ENCODE results near the gene HRAS.
"Not testable (repeated sequence)": the region's sequence is repeated elsewhere in the genome, so short reads cannot be mapped to it uniquely, and the experiment has no call there.

HRAS gene

DNA sequence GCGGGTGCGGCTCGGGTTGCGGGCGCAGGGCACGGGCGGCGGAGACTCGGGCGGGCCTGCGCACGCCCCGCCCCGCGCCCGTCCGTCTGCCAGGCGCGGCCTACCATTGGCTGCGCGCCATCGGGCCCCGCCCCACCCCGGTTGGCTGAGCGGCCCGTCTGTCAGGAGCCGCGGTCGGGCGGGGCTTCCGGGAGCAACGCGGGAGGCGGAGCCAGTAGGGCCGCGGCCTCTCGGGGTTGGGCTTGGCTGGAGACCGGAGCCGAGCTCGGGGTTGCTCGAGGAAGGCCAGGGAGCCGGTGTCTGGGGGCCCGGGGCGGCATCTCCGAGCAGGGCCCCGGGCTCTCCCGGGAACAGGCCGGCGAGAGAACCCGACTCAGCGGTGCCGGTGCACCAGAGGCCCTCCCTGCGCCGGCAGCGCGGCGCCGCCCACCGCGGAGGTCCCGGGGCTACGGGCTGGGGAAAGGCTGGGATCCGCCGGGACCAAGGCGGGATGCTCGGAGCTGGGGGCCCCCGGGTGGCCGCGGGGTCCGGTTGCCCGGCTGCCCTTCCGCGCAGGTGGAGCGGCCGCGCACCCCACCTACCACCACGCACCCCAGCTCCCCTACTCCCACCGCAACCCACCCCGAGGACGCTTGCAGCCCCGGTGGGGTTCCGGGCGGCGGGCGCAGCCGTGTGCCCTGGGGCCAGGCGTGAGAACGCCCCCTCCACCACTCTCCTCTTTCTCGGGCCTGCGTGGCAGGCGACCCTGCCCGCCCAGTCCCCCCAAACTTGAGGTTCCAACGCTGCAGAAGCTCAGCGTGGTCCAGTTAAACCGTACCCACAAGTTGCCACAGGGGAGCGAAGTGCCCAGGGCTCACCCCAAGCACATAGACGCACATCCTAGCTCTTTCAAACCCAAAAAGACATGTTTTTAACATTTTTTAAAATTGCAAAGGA is at the start of gene HRAS:
Gene HRAS, minus strand, starts transcription at position 58 of the 936 bp plus-strand sequence.
- DNase-seq: peak; percentile 82

DNA sequence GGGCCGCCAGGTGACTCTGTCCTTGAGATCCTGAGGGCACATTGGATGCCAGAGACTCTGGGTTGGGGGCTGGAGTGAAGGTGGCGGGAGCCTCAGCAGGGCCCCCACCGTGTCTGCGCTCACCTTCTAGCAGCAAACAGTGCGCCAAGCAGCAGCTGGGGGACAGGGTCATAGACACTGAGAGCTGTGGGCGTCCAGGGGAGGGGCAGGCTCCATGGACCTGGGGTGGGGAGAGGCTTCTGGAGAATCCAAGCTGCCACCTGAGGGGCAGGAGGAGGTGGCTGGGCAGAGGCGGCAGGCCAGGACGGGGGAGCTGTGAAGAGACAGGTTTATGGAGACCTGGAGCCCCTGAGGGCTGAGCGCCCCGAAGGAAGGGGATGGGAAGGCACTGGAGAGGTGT is 48.9 kb upstream of the HRAS start:
- DNase-seq: no peak

DNA sequence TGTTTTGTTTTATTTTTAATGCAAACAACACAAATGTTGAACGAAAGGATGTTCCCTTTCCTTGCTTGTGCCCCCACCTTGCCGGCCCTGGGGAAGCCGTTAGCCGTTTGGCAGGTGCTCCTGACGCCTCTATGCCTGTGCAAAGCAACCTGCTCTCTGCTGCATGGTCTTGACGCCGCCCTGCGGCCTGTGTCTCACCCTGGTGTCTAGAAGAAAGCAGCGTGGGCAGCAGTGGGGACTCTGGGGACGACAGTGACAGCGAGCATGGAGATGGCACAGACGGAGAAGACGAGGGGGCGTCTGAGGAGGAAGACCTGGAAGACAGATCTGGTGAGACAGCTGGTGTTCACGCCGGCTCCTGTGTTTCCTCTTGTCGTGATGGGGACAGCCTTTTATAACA is 46.4 kb upstream of the HRAS start:
- DNase-seq: no peak

DNA sequence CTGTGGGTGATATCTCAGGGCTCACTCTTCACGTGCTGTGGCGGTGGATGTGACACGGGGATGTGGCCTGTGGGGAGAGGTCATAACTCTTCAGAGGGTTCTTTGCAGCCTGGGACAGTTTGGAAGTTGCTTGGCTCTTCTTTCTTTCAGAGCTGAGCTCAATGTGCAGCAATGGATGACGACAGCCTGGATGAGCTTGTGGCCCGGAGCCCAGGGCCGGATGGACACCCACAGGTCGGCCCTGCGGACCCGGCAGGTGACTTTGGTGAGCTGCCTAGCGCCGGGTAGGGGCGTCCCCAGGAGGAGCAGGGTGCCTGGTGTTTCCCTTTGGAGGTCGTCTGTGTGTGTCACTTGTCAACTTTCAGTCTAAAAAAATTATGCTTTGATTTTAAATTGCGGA is 46.0 kb upstream of the HRAS start:
- no peak for DNase-seq

DNA sequence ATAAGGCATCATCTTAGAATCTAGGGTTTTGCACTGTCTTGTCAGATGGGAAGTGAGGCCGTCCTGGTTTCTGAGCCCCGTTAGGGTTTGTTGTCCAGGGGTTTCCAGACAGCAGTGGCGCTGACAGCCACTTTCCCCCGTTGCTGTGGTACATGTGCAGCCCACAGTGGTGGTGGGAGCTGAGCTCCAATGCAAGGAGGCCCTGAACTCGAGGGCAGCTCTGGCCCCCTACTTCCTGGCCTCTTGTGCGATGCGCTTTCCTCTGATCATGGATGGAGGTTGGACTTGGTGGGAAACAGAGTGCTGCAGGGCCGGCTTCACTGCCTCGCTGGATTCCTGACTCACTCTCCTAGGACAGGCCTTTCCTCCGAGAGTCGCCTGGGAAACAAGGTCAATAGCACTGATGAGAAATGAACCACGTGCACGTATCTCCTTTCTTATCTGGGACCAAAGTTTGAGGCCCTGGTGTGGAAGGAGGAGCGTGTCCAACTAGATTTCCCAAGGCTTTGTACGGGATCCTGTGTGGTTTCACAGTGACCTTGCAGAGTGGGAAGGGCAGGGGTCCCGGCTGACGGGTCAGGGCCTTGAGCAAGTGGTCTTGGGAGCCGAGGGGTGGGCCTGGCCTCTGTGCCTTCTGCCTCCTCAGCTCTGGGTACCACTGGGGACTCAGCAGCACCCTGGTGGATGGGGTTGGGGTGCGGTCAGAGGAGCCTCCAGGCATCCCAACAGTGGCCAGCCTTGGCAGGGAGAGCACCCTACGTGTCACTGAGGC is 44.6 kb upstream of the HRAS start:
- no peak for DNase-seq

DNA sequence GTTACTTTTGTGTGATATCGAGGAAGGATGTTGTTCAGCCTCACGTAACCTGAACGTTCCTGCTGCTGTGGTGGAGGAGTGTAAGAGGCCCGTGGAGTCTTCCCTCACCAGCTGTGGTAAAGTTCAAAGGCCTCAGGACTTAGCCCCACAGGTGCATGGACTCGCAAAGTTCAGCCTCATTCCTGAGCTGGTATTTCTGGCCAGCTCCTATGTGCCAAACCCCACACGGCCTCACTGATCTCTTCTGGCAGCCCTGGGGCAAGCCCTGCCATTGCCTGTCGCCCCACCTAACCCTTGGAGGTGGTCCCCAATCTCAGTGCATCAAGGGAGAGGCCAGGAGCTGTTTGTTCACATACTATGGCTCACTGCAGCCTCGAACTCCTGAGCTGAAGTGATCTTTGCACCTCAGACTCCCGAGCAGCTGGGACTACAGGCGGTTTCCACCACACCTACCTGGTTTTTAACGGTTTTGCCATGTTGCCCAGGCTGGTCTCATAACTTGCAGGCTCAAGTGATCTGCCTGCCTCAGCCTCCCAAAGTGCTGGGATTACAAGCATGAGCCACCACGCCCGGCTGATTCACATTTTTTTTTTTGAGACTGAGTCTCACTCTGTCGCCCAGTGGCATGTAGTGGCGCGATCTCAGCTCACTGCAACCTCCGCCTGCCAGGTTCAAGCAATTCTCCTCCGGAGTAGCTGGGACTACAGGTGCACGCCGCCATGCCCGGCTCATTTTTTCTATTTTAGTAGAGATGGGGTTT is 43.1 kb upstream of the HRAS start:
- no peak for DNase-seq

DNA sequence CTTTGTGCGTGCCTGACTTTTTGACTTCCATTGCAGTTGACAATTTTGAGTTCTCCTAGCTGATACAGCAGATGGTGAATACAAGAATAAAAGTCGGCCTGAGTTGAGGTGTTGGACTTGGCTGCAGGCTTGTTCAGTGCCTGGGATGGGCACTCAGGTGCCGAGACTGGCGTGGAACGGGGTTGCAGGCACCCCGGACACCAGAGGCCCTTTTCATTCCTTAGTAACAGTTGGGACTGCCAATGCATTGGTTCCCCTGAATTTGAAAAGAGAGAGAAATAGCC is 42.2 kb upstream of the HRAS start:
- DNase-seq: no peak

DNA sequence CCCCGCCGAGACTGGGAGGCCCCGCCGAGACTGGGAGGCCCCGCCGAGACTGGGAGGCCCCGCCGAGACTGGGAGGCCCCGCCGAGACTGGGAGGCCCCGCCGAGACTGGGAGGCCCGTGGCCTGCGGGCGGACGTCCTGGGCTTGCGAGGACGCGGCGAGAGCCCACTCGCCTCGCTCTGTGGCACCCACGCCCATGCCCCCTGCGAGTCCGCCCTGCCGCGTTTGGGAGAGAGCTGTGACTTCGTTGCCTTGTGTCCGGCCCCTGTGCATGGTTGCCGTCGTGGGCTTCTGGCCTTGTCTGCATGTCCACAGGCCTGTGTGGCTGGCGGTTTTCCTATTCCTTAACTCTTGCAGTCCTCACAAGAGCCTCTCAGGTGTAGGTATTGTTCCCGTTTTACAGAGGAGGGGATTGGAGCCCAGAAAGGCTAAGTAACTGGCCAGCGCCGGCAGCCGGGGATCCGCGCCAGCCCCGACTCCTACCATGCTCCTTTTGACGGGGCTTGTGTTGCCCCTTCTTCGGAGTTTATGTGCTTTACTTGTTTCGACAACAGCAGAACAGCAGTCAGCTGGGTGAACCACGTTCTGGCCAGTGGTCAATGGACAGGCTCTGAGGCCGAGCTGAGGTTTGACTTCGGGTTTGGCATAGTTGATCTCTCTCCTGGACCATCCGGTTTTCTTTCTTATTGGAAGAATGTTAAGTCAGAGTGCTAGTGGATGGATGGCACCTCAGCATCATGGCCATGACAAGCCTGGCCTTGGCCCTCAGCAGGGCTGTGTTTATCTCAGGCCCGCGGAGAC is 41.6 kb upstream of the HRAS start:
- no peak for DNase-seq

DNA sequence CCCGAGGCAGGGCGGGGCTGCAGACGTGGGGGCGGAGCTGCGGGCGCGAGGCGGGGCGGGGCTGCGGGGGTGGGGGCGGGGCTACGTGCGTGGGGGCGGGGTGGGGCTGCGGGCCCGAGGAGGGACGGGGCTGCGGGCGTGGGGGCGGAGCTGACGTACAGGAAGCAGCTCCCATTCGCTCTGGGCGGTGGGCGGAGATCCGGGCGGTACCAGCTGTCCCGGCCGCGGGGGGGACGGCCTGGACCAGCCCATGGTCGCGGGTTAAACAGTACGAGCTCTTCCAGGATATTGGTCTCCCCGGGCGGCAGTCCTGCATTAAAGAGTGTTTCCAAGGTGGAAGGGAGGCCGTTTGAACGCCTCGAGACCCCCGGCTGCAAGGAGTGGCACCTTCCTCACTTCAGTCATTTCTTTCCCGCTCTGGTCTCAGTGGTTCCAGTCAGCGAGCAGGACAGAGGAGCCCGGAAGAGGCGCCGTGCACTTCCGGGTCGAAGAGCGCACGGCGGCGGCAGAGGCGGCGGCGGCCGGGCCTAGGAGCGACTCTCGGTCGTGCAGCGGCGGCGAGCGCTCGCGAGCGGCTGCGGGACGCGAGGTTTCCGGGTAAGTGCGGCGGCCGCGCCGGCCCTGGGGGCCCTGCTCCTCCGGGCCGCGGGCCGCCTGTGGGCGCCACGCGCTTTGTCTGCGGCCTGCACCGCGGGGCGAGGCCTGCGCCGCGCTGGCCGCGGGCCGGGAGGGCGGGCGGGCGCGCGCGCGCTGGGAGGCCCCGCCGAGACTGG is 40.8 kb upstream of the HRAS start, which contains the start of gene PHRF1:
Gene PHRF1, plus strand, starts transcription at position 475 of the 773 bp plus-strand sequence. CDS start 5,043 bp downstream, outside the sequence.
- DNase-seq: peak; percentile 79

DNA sequence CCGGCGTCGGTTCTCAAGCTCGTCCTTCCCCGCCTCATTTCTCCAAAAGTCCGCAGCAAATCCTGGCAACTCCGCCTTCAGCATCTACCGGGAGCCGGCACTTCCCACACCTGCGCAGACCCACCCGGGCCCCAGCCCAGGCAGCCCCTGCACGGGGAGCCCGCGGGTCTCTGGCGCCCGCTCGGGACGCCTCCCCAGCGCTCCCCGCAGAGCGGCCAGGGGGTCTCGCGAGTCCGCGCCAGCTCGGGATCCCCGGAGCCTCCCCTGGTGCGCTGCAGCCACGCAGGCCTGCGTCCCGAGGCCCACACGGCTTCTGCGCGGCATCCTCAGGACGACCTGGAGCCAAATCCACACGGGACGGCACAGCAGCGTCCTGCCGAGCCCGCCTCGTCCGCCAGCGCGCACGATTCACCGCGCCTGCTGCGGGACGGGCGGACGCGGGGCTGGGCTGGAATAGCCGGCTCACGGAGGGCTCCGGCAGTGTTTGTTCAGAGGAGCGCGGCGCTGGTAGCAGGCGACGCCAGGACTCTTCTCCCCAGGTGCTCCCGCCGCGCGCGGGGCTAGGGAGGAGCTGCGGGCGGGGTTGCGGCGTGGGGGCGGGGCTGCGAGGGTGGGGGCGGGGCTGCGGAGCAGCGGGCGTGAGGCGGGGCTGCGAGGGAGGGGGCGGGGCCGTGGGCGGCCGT is 40.1 kb upstream of the HRAS start:
- peak; percentile 79 for DNase-seq

DNA sequence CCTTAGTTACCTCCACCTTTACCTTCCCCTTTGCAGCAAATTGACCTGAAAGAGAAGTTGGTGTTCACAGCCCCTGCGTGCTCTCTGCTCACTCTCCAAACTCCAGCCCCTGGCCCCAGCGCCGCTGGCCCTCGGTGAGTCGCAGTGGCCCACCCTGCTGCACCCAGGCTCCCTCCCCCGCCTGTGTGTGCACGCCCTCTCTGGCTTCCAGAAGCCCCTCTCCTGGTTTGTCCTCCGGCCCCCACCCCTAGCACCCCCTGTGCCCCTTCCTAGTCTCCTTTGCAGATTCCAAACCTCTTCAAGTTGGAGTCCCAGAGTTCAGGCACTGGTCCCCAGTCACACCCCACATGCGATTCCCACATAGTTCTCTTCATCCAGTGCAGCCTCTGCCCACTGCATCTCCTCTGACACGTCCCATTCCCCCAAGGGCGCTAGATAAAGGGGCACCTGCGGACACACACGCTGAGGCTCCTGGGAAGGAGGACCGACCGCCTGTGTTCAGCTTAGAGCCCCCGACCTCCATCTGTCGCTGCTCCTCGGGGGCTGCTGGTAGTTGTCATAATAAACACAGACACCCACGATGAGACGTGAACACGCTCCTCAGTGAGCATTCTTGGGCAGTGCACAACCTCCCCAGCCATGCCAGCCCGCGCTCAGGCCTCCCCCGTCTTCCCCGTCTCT is 39.4 kb upstream of the HRAS start:
- no peak for DNase-seq

DNA sequence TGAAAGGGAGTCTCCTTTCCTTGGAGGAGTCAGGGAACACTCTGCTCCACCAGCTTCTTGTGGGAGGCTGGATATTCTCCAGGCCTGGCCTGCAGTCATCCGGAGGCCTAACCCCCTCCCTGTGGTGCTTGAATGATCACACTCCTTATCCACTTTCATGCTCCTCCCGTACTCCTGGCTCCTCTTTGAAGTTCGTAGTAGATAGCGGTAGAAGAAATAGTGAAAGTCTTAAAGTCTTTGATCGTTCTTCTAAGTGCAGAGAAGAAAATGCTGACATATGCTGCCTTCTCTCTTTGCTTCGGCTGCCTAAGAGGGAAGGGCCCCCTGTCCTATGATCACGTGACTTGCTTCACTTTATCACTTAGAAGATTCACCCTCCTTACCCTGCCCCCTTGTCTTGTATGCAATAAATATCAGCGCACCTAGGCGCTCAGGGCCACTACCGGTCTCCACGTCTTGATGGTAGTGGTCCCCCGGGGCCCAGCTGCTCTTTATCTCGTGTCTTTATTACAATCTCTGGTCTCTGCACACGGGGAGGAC is 38.7 kb upstream of the HRAS start:
- DNase-seq: not testable (repeated sequence)

DNA sequence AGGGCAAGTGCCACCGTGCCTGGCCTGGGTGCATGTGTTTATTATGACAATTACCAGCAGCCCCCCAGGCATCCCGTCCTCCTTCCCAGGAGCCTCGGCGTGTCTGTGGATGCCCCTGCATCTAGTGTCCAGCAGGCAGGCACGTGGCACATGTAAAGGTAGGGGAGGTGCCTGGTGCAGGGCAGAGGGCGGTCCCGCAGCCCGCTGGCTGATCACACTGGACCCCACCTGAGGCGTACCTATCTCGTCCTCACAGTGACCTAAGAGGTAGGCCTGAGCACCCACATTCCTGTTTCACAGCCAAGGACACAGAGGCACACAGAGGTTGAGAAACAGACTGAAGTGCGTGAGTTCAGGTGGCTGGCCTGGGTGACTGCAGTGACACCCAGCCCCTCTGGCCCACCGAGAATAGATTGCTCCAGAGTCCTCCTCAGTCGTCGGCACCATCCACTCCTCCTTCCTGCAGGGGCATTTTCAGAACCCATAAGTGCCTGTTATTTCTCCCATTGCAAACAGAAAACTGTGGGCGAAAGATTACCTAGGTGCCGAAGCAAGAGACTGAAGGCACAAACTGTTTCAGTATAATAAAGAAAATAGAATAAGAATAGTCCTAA is 37.9 kb upstream of the HRAS start:
- DNase-seq: no peak

DNA sequence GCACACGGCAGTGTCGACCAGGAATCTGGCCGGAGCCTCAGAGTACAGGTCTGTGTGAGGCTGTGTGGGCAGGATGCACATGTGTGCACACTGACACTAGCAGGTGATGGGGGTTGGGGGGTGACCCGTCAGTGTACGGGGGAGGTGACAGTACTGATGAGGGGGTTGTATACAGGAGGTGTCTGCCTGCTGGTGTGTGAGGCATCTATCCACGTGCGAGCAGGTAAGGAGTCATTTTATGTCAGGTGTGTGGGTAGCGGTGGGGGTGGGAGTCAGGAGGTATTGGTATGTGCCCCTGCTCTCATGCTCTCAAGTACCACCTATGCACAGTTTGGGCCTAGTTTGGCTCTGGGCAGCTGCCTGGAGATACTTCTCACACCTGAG is 36.4 kb upstream of the HRAS start:
- DNase-seq: no peak

DNA sequence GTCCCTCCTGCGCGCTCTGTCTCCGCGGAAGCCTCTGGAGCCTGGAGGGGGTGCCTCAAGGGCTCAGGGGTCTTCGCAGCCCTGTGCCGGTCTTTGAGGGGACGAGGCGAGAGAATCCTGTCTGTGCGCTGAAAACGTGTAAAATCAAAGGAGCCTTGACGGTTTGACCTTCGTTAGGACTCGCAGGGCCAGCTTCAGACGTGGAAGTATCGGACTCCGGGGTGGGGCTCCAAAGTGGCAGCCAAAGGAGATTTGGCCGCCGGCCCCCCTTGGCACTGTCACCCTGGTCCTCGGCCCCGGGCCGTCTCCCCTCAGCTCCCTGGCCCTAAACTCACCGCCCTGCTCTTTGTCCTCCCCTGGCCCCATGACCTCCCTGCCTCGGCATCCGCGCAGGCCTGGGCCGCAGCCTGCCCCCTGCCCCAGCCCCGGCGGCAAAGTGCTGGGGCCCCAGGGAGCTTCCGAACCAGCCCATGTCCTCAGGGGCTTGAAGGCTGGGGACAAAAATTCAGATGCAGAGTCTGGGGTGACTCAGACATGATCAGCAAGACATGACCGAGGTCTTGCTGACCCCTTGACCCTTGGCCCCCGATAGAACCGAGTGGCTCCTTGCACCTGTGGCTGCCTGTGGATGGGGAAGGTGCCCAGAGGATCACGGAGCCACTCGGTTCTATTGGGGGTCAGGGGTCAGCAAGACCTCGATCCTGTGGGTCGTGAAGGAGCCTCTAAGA is 33.9 kb upstream of the HRAS start:
- no peak for DNase-seq

DNA sequence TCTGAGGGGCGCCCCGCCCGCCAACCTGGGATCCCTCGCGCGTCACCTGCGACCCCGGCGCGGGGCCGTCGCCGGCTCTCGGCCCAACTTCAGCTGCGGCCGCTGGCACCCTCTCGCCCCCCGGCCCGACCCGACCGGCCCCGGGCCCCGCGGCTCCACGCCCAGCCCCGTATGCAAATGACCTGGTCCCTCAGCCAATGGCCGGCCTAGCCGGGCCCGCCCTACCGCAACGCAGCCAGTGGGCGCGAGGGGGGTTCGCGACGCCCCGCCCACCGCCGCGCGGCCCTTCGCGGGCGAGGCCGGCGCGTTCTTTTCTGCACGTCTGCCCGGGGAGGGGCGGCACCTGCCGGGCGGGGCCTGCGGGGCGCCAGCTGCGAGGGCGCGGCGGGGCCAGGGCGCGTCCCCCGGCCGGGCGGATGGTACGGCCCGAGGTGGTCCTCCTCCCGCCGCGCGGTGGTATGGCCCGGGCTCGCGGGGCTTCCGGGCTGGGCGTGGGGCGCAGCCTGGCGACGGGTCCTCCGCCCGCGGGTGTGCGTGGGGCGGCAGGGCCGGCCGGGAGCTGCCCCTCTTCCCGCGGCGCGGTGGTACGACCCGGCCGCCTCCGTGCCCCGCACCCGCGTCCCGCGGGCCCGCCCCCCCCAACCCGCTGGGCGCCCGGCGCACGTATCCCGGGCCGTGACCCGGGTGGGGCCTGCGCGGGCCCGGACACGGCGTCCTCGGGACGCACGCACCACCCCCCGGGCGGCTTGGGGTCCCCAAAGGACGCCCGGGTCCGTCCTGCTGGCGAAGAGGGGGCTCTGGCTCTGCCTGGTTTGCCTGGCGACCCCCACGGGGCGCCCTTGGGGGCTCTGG is 33.2 kb upstream of the HRAS start:
- DNase-seq: peak; percentile 82

DNA sequence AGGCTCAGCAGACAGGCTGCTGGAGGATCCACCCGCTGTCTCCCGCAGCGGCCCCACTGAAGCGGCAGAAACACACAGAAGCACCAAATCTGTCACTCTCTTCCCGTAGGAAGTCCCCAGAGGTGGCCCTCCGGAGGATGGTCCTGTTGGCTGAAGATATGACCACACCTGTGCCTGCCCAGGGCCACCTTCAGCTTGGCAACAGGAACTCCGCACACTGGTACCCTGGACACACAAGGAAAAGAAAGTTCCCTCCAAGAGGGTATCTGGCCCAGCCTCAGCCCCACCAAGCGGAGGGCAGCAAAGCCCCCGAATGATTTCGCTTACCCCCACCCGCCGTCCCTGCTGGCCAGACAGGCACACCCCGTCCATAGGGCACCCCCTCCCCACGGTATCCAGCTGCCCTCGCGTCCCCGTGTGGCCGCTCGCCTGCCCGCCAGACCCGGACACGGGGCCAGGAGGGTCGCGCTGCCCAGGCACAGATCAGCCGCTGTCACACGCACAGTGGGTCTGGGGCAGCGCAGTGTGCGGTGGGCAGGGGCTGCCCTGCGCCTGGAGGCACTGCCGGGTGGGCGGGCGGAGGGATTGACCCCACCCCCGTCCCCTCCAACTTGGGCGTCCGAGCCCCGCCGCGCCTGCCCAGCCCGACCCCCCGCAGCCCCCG is 32.4 kb upstream of the HRAS start:
- DNase-seq: no peak
